ENCODE measurements around the gene MAPT.

DNA sequence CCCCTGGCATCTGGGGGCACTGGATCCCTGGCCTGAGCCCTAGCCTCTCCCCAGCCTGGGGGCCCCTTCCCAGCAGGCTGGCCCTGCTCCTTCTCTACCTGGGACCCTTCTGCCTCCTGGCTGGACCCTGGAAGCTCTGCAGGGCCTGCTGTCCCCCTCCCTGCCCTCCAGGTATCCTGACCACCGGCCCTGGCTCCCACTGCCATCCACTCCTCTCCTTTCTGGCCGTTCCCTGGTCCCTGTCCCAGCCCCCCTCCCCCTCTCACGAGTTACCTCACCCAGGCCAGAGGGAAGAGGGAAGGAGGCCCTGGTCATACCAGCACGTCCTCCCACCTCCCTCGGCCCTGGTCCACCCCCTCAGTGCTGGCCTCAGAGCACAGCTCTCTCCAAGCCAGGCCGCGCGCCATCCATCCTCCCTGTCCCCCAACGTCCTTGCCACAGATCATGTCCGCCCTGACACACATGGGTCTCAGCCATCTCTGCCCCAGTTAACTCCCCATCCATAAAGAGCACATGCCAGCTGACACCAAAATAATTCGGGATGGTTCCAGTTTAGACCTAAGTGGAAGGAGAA, 118.2 kb downstream of the MAPT start:
- TF ChIP-seq CTCF (IDR thresholded peaks at IDR 0.05; ENCODE audit: low read length), result no peak
- no peak for TF ChIP-seq EZH2 (optimal IDR thresholded peaks at IDR 0.05; ENCODE audit: low read depth, low read length)
